ENCODE results near the gene SLC16A3.
A peak's percentile ranks its signal among the peaks of the same experiment; 100 is the strongest.

The SLC16A3 gene

DNA sequence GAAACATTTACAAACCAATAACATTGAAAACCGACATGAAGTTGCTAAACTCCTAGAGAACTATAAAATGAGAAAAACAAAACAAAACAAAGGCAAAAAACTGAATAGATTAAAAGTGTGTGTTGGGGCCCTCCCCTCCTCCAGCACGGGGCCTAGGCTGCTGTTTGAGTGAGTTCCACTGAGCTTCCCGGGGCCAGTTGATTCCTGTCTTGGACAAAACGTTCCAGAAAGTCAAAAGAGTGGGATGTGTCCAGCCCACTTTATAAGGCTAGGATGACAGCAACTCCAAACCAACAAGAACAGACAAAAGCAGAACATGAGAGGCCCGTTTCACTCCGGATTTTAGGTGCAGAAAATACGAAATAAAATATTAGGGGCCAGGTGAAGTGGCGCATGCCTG is 56.3 kb downstream of the SLC16A3 start (continued):
- TF ChIP-seq, protein P1, sequence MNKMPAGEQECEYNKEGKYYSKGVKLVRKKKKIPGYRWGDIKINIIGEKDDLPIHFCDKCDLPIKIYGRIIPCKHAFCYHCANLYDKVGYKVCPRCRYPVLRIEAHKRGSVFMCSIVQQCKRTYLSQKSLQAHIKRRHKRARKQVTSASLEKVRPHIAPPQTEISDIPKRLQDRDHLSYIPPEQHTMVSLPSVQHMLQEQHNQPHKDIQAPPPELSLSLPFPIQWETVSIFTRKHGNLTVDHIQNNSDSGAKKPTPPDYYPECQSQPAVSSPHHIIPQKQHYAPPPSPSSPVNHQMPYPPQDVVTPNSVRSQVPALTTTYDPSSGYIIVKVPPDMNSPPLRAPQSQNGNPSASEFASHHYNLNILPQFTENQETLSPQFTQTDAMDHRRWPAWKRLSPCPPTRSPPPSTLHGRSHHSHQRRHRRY (tag by site-specific recombination; IDR thresholded peaks at IDR 0.05), result no peak
- no peak for TF ChIP-seq ZNF223 (tag by site-specific recombination; IDR thresholded peaks at IDR 0.05)
- TF ChIP-seq ZNF585B (tag by site-specific recombination; IDR thresholded peaks at IDR 0.05), result no peak
- no peak for TF ChIP-seq ZNF350 (tag by site-specific recombination; IDR thresholded peaks at IDR 0.05)
- no peak for TF ChIP-seq ZBTB48 (tag by site-specific recombination; IDR thresholded peaks at IDR 0.05)
- TF ChIP-seq ZNF311 (tag by site-specific recombination; IDR thresholded peaks at IDR 0.05; ENCODE audit: borderline replicate concordance), result no peak
- TF ChIP-seq ZNF530 (tag by site-specific recombination; IDR thresholded peaks at IDR 0.05; ENCODE audit: low read depth), result no peak
- no peak for TF ChIP-seq ZSCAN30 (tag by site-specific recombination; IDR thresholded peaks at IDR 0.05)

- ChIA-PET CTCF (interaction anchor here (0.6 to 1.2 kb wide), 2 partner anchors 23 to 51 kb away, joined by 4 to 5 read pairs; no protein-coding TSS in a partner anchor), POLR2A (interaction anchor here (0.9 kb wide), 1 partner anchor 14 kb away, joined by 3 read pairs; the partner anchor contains the start of gene CSNK1D)
- peaks cover 16% of the 10 kb centered on the region for H3K4me1 ChIP-seq (ENCODE audit: control insufficient read depth, insufficient read depth, low read length)
- no peaks in the 10 kb centered on the region for H3K36me3 ChIP-seq (ENCODE audit: control insufficient read depth in 2 of 2, insufficient read depth in 1 of 2, low read length in 2 of 2)
- H3K9me3 ChIP-seq (ENCODE audit: control insufficient read depth, insufficient read depth, low read depth, low read length), result no peaks in the 10 kb centered on the region
- no peak overlapping the region for H3K4me3 ChIP-seq (ENCODE audit: low read depth, low read length)
- peak overlapping the region; percentile 93 for H3K27ac ChIP-seq (ENCODE audit: extremely low read depth, low read depth, low read length)
- TF ChIP-seq SETDB1 (IDR thresholded peaks at IDR 0.05; ENCODE audit: insufficient read length, low read length) (peak; percentile 96), TRIM28 (IDR thresholded peaks at IDR 0.05; ENCODE audit: borderline replicate concordance, low read length) (0 out of 2 replicates have a peak, but pooled peaks have one; percentile 20), ZNF558 (tag by site-specific recombination; IDR thresholded peaks at IDR 0.05) (peak; percentile 46; the same call in 1 of the 2 replicates), WT1 (tag by site-specific recombination; IDR thresholded peaks at IDR 0.05) (no peak)
Measured at GRCh38 chr17:82287013-82287867, 58.4 kb downstream of the SLC16A3 start.

- Histone ChIP-seq H3K36me3 (ENCODE audit: control insufficient read depth in 2 of 2, insufficient read depth in 1 of 2, low read length in 2 of 2) (no peaks in the 10 kb centered on the region), H3K9me3 (ENCODE audit: control insufficient read depth, insufficient read depth, low read depth, low read length) (no peaks in the 10 kb centered on the region), H3K4me1 (ENCODE audit: control insufficient read depth, insufficient read depth, low read length) (peaks cover 14% of the 10 kb centered on the region), H3K4me3 (ENCODE audit: low read depth, low read length) (no peak overlapping the region), H3K27ac (ENCODE audit: extremely low read depth, low read depth, low read length) (peak overlapping the region; percentile 93)
- CTCF ChIA-PET, result interaction anchor here (0.7 to 1.4 kb wide), 3 partner anchors 52 to 1482 kb away, joined by 3 to 5 read pairs (median 3); no protein-coding TSS in a partner anchor
- POLR2A ChIA-PET, result interaction anchor here (0.9 to 1.8 kb wide), 3 partner anchors 15 to 49 kb away, joined by 3 to 6 read pairs (median 3); partner anchors contain the start of gene CSNK1D
- TF ChIP-seq, protein P2, sequence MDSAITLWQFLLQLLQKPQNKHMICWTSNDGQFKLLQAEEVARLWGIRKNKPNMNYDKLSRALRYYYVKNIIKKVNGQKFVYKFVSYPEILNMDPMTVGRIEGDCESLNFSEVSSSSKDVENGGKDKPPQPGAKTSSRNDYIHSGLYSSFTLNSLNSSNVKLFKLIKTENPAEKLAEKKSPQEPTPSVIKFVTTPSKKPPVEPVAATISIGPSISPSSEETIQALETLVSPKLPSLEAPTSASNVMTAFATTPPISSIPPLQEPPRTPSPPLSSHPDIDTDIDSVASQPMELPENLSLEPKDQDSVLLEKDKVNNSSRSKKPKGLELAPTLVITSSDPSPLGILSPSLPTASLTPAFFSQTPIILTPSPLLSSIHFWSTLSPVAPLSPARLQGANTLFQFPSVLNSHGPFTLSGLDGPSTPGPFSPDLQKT (IDR thresholded peaks at IDR 0.05; ENCODE audit: borderline replicate concordance, low read depth, low read length), result no peak
- TF ChIP-seq ZNF785 (tag by site-specific recombination; IDR thresholded peaks at IDR 0.05), result no peak
- no peak for TF ChIP-seq ZNF132 (tag by site-specific recombination; IDR thresholded peaks at IDR 0.05; ENCODE audit: borderline replicate concordance)
- no peak for TF ChIP-seq GLI4 (tag by site-specific recombination; IDR thresholded peaks at IDR 0.05)
- no peak for TF ChIP-seq ZFHX2 (tag by site-specific recombination; conservative IDR thresholded peaks at IDR 0.05)
- no peak for TF ChIP-seq BCL11B (tag by site-specific recombination; IDR thresholded peaks at IDR 0.05; ENCODE audit: low read depth)
- TF ChIP-seq, protein P3, sequence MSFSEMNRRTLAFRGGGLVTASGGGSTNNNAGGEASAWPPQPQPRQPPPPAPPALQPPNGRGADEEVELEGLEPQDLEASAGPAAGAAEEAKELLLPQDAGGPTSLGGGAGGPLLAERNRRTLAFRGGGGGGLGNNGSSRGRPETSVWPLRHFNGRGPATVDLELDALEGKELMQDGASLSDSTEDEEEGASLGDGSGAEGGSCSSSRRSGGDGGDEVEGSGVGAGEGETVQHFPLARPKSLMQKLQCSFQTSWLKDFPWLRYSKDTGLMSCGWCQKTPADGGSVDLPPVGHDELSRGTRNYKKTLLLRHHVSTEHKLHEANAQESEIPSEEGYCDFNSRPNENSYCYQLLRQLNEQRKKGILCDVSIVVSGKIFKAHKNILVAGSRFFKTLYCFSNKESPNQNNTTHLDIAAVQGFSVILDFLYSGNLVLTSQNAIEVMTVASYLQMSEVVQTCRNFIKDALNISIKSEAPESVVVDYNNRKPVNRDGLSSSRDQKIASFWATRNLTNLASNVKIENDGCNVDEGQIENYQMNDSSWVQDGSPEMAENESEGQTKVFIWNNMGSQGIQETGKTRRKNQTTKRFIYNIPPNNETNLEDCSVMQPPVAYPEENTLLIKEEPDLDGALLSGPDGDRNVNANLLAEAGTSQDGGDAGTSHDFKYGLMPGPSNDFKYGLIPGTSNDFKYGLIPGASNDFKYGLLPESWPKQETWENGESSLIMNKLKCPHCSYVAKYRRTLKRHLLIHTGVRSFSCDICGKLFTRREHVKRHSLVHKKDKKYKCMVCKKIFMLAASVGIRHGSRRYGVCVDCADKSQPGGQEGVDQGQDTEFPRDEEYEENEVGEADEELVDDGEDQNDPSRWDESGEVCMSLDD (tag by site-specific recombination; IDR thresholded peaks at IDR 0.05), result no peak
- TF ChIP-seq ZNF37A (tag by site-specific recombination; IDR thresholded peaks at IDR 0.05), result no peak
- peak; percentile 38; the same call in 1 of the 2 replicates for TF ChIP-seq KLF1 (tag by site-specific recombination; IDR thresholded peaks at IDR 0.05)
- peak; percentile 74 for TF ChIP-seq SCRT2 (tag by site-specific recombination; IDR thresholded peaks at IDR 0.05)
- 0 out of 2 replicates have a peak, but pooled peaks have one; percentile 16 for TF ChIP-seq ZNF600 (tag by site-specific recombination; IDR thresholded peaks at IDR 0.05)
- 0 out of 2 replicates have a peak, but pooled peaks have one; percentile 51 for TF ChIP-seq ZFP37 (tag by site-specific recombination; IDR thresholded peaks at IDR 0.05)
- no peak for TF ChIP-seq ZSCAN16 (tag by site-specific recombination; IDR thresholded peaks at IDR 0.05)
- TF ChIP-seq, protein P4, sequence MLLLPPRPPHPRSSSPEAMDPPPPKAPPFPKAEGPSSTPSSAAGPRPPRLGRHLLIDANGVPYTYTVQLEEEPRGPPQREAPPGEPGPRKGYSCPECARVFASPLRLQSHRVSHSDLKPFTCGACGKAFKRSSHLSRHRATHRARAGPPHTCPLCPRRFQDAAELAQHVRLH (tag by site-specific recombination; IDR thresholded peaks at IDR 0.05), result no peak
Measured at GRCh38 chr17:82287868-82288801, 59.3 kb downstream of the SLC16A3 start.

All from HEK293 (cell line).